ENCODE results near the gene F2RL1. TPM values are rescaled to one million over a fixed set of nuclear protein-coding genes. Genes with fewer than 3 reads are reported as not detected.
"Not testable (repeated sequence)": the region's sequence is repeated elsewhere in the genome, so short reads cannot be mapped to it uniquely, and the experiment has no call there.

Gene F2RL1
- total RNA-seq, 6 donors from 2014 or later: 2.1 to 9.7 (median 8.1) TPM

DNA sequence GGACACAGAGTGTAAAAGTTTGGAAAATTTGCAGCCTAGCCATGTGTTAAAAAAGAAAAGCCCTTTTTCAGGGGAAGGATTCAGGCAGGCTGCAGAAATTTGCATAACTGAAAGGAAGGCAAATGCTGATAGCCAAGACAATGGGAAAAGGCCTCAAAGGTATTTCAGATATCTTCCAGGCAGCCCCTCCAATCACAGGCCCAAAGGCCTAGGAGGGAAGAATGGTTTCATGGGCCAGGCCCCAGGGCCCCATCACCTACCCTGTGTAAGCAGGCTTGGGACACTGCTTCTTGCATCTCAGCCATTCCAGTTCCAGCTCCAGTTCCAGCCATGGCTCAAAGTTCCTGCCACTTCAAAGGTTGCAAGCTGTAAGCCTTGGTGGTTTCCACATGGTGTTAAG is 35.8 kb downstream of the F2RL1 start:
- ATAC-seq (ENCODE audit: low FRiP score in 2 of 2) (no peak), DNase-seq (no peak)
- H3K27ac ChIP-seq: peak overlapping the region in 3 of 4 donors; percentile 69 to 81 (median 80)

DNA sequence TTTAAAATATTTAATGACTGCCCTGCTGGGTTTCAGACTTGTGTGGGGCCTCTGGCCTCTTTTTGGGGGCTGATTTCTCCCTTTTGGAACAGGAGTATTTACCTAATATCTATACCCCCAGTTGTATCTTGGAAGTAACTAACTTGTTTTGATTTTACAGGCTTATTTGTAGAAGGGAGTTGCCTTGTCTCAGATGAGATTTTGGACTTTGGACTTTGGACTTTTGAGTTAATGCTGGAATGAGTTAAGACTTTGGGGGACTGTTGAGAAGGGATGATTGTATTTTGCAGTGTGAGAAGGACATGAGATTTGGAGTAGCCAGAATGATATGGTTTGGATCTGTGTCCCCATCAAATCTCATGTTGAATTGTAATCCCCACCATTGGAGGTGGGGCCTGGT is 36.7 kb downstream of the F2RL1 start:
- H3K27me3 ChIP-seq; H3K9me3 ChIP-seq; H3K4me3 ChIP-seq; ATAC-seq (ENCODE audit: low FRiP score in 2 of 2); DNase-seq; H3K36me3 ChIP-seq: not testable (repeated sequence)
- Histone ChIP-seq H3K27ac (peak overlapping the region; percentile 35 to 81 (median 74)), H3K4me1 (peaks cover 0 to 11% (median 5%) of the 10 kb centered on the region in 4 donors)

More for the DNA sequence above, 35.8 kb downstream of the F2RL1 start:
- Histone ChIP-seq H3K9me3 (no peaks in the 10 kb centered on the region), H3K27me3 (no peaks in the 10 kb centered on the region), H3K36me3 (no peaks in the 10 kb centered on the region), H3K4me3 (no peak overlapping the region), H3K4me1 (peaks cover 0 to 11% (median 7%) of the 10 kb centered on the region in 4 donors)
- TF ChIP-seq POLR2AphosphoS5 (IDR thresholded peaks at IDR 0.05) (no peak), POLR2A (IDR thresholded peaks at IDR 0.05) (no peak), EP300 (IDR thresholded peaks at IDR 0.05) (no peak)
- TF ChIP-seq, protein P1, sequence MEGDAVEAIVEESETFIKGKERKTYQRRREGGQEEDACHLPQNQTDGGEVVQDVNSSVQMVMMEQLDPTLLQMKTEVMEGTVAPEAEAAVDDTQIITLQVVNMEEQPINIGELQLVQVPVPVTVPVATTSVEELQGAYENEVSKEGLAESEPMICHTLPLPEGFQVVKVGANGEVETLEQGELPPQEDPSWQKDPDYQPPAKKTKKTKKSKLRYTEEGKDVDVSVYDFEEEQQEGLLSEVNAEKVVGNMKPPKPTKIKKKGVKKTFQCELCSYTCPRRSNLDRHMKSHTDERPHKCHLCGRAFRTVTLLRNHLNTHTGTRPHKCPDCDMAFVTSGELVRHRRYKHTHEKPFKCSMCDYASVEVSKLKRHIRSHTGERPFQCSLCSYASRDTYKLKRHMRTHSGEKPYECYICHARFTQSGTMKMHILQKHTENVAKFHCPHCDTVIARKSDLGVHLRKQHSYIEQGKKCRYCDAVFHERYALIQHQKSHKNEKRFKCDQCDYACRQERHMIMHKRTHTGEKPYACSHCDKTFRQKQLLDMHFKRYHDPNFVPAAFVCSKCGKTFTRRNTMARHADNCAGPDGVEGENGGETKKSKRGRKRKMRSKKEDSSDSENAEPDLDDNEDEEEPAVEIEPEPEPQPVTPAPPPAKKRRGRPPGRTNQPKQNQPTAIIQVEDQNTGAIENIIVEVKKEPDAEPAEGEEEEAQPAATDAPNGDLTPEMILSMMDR (IDR thresholded peaks at IDR 0.05): no peak

DNA sequence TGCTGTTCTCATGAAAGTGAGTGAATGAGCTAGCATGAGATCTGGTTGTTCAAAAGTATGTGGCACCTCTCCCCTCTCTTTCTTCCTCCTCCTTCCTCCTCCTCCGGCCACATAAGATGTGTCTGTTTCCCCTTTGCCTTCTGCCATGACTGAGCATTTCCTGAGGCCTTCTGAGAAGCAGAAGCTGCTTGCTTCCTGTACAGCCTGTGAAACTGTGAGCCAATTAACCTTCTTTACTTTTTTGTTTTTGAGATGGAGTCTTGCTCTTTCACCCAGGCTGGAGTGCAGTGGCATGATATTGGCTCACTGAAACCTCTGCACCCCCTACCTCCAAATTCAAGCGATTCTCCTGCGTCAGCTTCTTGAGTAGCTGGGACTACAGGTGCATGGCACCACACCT is 37.1 kb downstream of the F2RL1 start:
- Histone ChIP-seq H3K4me1 (peaks cover 0 to 11% (median 5%) of the 10 kb centered on the region in 4 donors), H3K36me3 (no peaks in the 10 kb centered on the region), H3K27ac (peak overlapping the region; percentile 69 to 81 (median 78)), H3K9me3 (no peaks in the 10 kb centered on the region), H3K27me3 (no peaks in the 10 kb centered on the region), H3K4me3 (no peak overlapping the region)
- DNase-seq: peak in 1 of 2 donors; percentile 50
- TF ChIP-seq POLR2AphosphoS5 (IDR thresholded peaks at IDR 0.05) (peak; percentile 26 to 37), POLR2A (IDR thresholded peaks at IDR 0.05) (no peak)
- TF ChIP-seq, protein P1 (IDR thresholded peaks at IDR 0.05): no peak
- peak; percentile 81 for ATAC-seq (ENCODE audit: low FRiP score in 2 of 2)
- WGBS, 2 donors: 60 to 72% methylated on average over 3 of the region's 3 CpGs

DNA sequence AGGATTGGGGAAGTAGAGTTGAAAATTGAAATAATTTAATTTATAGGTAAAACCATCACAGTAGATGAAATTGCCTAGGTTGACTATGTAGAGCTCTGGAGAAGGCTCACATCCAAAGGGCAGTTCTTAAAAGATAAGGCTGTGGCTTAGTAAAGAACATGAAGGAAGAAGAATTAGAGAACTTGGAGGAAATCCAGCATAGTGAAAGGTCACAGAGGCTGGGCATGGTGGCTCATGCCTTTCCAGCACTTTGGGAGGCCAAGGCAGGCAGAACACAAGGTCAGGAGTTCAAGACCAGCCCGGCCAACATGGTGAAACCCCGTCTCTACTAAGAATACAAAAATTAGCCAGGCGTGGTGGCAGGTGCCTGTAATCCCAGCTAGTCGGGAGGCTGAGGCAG is 38.0 kb downstream of the F2RL1 start:
- Histone ChIP-seq H3K4me1 (peaks cover 0 to 11% (median 5%) of the 10 kb centered on the region in 4 donors), H3K27ac (peak overlapping the region; percentile 69 to 81 (median 78))
- not testable (repeated sequence) for H3K9me3 ChIP-seq; H3K4me3 ChIP-seq; H3K36me3 ChIP-seq; ATAC-seq (ENCODE audit: low FRiP score in 2 of 2); H3K27me3 ChIP-seq; DNase-seq
- WGBS, 2 donors: 68 to 85% methylated on average over 4 of the region's 4 CpGs

DNA sequence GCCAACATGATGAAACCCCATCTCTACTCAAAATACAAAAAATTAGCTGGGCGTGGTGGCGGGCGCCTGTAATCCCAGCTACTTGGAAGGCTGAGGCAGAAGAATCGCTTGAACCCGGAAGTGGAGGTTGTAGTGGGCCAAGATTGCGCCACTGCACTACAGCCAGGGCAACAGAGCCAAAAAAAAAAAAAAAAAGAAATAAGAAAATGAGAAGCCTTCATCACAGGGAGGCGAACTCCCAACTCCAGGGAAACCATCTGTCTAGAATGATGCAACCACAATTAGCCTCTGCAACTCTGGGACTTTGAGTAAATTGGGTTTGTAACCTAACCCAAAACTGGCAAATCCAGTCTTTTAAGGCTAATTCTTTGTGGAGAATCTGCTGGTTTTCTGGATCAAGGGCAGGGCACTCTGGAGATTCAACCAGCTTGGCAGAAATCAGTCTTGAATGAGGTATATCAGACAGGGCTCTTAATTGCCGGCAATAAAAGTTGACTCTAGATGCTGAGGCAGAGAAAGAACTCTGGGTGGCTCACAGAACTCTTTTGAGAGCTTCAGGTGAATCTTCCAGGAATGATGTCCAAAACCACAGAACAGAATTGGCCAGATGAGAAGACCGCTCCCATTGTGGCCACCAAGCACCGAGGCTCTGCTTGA is 40.9 kb downstream of the F2RL1 start:
- 85 to 86% methylated on average over 10 of the region's 10 CpGs for WGBS, 2 donors
- TF ChIP-seq POLR2AphosphoS5 (IDR thresholded peaks at IDR 0.05): no peak
- TF ChIP-seq, protein P1 (IDR thresholded peaks at IDR 0.05): no peak
- TF ChIP-seq POLR2A (IDR thresholded peaks at IDR 0.05): no peak
- no peak for TF ChIP-seq EP300 (IDR thresholded peaks at IDR 0.05)
- no peak for ATAC-seq (ENCODE audit: low FRiP score in 2 of 2)

DNA sequence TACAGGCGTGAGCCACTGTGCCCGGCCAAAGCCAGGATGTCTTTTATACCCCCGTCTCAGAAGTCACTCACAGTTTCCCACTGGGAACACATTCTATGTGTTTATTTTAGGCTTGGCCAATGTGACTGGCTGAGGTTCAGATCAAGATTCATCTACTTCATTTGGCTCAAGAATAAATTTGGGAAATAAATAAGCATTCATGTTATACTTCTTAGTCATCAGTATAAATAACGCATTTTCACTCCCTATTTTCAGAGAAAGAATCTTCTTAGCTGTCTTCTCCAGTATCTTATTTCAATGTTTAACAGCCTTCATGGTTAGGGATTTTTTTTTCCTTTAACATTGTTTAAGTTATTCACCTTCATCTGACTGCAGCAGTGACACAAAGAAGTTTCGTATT is 42.8 kb downstream of the F2RL1 start:
- Histone ChIP-seq H3K36me3 (no peaks in the 10 kb centered on the region), H3K27me3 (no peaks in the 10 kb centered on the region), H3K9me3 (no peaks in the 10 kb centered on the region), H3K4me3 (no peak overlapping the region), H3K27ac (no peak overlapping the region), H3K4me1 (no peaks in the 10 kb centered on the region)
- TF ChIP-seq EP300 (IDR thresholded peaks at IDR 0.05) (no peak), POLR2A (IDR thresholded peaks at IDR 0.05) (no peak), POLR2AphosphoS5 (IDR thresholded peaks at IDR 0.05) (no peak)
- TF ChIP-seq, protein P1 (IDR thresholded peaks at IDR 0.05): no peak
- no peak for DNase-seq
- ATAC-seq (ENCODE audit: low FRiP score in 2 of 2): no peak
- WGBS, 2 donors: 73 to 82% methylated on average over 5 of the region's 5 CpGs

More for the DNA sequence above, 40.9 kb downstream of the F2RL1 start:
- H3K36me3 ChIP-seq: no peaks in the 10 kb centered on the region
- H3K4me1 ChIP-seq: peaks cover 0 to 7% (median 5%) of the 10 kb centered on the region in 4 donors
- H3K4me3 ChIP-seq: no peak overlapping the region
- H3K9me3 ChIP-seq: no peaks in the 10 kb centered on the region
- peak in 1 of 2 donors; percentile 50 for DNase-seq
- H3K27ac ChIP-seq: no peak overlapping the region
- no peaks in the 10 kb centered on the region for H3K27me3 ChIP-seq
